K562 treated with DMSO at 1 percent for 4 hours (cell line): ENCODE measurements around the gene RCVRN. TPM values are rescaled to one million over a fixed set of nuclear protein-coding genes. Genes with fewer than 3 reads are reported as not detected.

Source experiments
- total RNA-seq: library from RNA; unstranded; fragments of 300-600 nt; gene quantifications from 2 replicates; pipeline ENCODE4 v1.2.3, GENCODE V29; 2022; ENCODE audit not compliant: insufficient read depth

RCVRN gene
- not detected in 2 replicates for total RNA-seq

GRCh38 chr17:9905078-9905415 is at the start of gene RCVRN:
Gene RCVRN (minus strand): TSS chr17:9905271. CDS start chr17:9905180, 91 bp downstream.

Other genes starting within 250 kb of the RCVRN start
- not detected in 2 replicates for gene DHRS7C, start 113.7 kb downstream of the RCVRN start, total RNA-seq
- not detected in 2 replicates for gene GSG1L2, start 83.2 kb downstream of the RCVRN start, total RNA-seq
- not detected in 2 replicates for gene GLP2R, start 79.3 kb downstream of the RCVRN start, total RNA-seq